Bronchial epithelial cell (primary cell): Measurements from ENCODE around the gene IFT20. TPM values are rescaled to one million over a fixed set of nuclear protein-coding genes. Genes with fewer than 3 reads are reported as not detected.

Source experiments
- DNase-seq: peaks from one replicate; pipeline ENCODE4 v3.0.0-alpha.2; 2010; ENCODE audit warnings: low read depth
- FAIRE-seq: peaks from 2 replicates; lab custom pipeline; 2011; peaks lifted over from hg19 to GRCh38; lab: Jason Lieb, UNC
- H3K27me3 ChIP-seq: 2 replicates; pipeline ENCODE4 v1.5.1; 2011; ENCODE audit warnings: low read length; ENCODE audit not compliant: control insufficient read depth, insufficient read depth
- H3K36me3 ChIP-seq: 2 replicates; pipeline ENCODE4 v1.5.1; 2011; ENCODE audit warnings: low read length; ENCODE audit not compliant: control insufficient read depth, insufficient read depth
- H3K4me3 ChIP-seq: 2 replicates; pipeline ENCODE4 v1.5.1; 2011; ENCODE audit warnings: mild to moderate bottlenecking, low read depth, low read length, control low read depth
- CTCF ChIP-seq: IDR thresholded peaks from 2 replicates; pipeline ENCODE4 v1.5.1; 2011; ENCODE audit warnings: mild to moderate bottlenecking, moderate library complexity, low read length, control low read depth, inconsistent platforms; ENCODE audit not compliant: insufficient read depth, severe bottlenecking
- total RNA-seq: library from RNA; depleted of rRNA; stranded (reverse); fragments of >200 nt; gene quantifications from 2 replicates; pipeline ENCODE4 v1.2.1, GENCODE V29; 2014

IFT20 gene
- total RNA-seq, 1 donor from 2014 or later, result 43.7 TPM

DNA sequence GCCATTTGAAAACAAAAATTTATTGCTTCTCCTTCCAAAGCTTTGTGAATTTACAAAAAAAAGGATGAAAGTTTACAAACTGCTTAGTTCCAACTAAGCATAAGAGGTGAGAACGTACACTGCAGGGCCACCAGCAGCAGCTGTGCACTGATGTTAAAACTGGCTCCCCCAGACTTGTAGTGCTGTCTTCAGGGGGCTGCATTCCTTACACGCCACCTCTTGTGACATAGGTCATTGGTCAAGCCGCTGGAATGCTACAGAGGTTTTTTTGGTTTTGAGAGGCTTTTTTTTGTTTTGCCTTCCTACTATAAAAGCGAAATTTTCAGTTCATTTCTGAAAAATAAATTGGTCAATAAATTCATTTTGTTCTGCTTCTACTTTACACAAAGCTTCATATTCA is 6.9 kb downstream of the IFT20 start:
- DNase-seq (no peak), FAIRE-seq (no peak)
- Histone ChIP-seq H3K4me3 (no peak overlapping the region), H3K27me3 (no peaks in the 10 kb centered on the region), H3K36me3 (peaks cover 7% of the 10 kb centered on the region)
- TF ChIP-seq CTCF, result no peak

- FAIRE-seq, result no peak
- H3K36me3 ChIP-seq, result peaks cover 7% of the 10 kb centered on the region
- no peak for TF ChIP-seq CTCF
- no peak overlapping the region for H3K4me3 ChIP-seq
- H3K27me3 ChIP-seq, result no peaks in the 10 kb centered on the region
- no peak for DNase-seq
Measured at GRCh38 chr17:28327709-28328108, 7.6 kb downstream of the IFT20 start.

DNA sequence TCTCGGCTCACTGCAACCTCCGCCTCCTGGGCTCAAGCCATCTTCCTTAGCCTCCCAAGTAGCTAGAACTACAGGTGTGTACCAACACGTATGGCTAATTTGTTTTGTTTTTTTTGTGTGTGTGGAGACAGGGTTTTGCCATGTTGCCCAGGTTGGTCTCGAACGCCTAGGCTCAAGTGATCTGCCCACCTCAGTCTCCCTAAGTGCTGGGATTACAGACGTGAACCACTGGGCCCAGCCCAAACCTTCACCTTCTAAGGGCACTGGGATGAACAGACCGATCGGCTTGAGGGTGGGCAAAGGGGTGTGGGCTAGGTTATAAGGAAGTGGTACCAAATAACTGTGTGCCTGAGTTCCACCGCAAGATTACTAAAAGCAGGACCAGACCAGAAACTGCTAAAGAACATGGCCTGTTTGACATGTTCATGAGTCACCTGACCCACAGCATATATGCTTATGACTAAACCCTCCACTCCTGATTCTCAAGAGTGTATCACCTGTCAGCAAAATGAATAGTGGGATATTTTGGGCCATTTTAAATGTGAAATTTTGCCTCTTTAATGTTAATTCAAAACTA is 8.2 kb downstream of the IFT20 start:
- H3K36me3 ChIP-seq, result peaks cover 7% of the 10 kb centered on the region
- peak; percentile 76 for DNase-seq

DNA sequence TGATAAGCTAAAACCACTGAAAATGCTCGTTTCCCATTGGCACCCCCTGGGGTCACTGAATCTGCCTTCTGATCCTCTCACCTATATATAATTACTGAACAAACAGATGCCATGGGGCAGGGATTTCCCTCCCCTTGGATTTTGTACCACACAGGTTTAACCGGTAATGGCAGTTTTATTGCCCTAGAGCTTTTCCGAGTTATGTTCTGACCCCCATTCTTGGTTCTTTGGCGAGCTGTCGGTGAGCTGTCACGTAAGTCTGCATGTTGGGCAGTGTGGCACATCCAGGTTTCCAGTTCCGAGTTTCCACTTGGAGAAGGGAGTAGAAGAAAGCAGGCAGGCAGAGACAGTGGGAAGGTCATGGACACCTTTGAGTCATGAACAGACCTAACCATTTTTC is 9.2 kb downstream of the IFT20 start:
- FAIRE-seq, result no peak
- Histone ChIP-seq H3K27me3 (no peaks in the 10 kb centered on the region), H3K36me3 (peaks cover 3% of the 10 kb centered on the region), H3K4me3 (no peak overlapping the region)
- DNase-seq, result peak; percentile 67
- no peak for TF ChIP-seq CTCF

More for the DNA sequence above, 8.2 kb downstream of the IFT20 start:
- H3K4me3 ChIP-seq, result no peak overlapping the region
- no peak for TF ChIP-seq CTCF
- H3K27me3 ChIP-seq, result no peaks in the 10 kb centered on the region
- no peak for FAIRE-seq

GRCh38 chr17:28325211-28325610 is 10.1 kb downstream of the IFT20 start:
- Histone ChIP-seq H3K4me3 (no peak overlapping the region), H3K36me3 (no peaks in the 10 kb centered on the region), H3K27me3 (no peaks in the 10 kb centered on the region)
- TF ChIP-seq CTCF, result no peak
- FAIRE-seq (no peak), DNase-seq (no peak)

GRCh38 chr17:28324781-28325180 is 10.5 kb downstream of the IFT20 start:
- FAIRE-seq (no peak), DNase-seq (no peak)
- no peak overlapping the region for H3K4me3 ChIP-seq
- H3K27me3 ChIP-seq, result no peaks in the 10 kb centered on the region
- no peak for TF ChIP-seq CTCF
- H3K36me3 ChIP-seq, result no peaks in the 10 kb centered on the region
